Dermis microvascular lymphatic vessel endothelial cell (primary cell): ENCODE measurements around the gene RARB. TPM values are rescaled to one million over a fixed set of nuclear protein-coding genes. Genes with fewer than 3 reads are reported as not detected.

ENCODE experiments used
- DNase-seq, 2 donors: peaks; one replicate each; pipeline versions ENCODE4 v3.0.0 to v3.0.0-alpha.2; 2010; ENCODE audit warnings: low read depth in 2 of 2
- total RNA-seq: library from RNA; depleted of rRNA; stranded (reverse); fragments of >200 nt; gene quantifications from 2 replicates; pipeline ENCODE4 v1.2.1, GENCODE V29; 2014

The RARB gene
- total RNA-seq, 1 donor from 2014 or later = 0.26 TPM

DNA sequence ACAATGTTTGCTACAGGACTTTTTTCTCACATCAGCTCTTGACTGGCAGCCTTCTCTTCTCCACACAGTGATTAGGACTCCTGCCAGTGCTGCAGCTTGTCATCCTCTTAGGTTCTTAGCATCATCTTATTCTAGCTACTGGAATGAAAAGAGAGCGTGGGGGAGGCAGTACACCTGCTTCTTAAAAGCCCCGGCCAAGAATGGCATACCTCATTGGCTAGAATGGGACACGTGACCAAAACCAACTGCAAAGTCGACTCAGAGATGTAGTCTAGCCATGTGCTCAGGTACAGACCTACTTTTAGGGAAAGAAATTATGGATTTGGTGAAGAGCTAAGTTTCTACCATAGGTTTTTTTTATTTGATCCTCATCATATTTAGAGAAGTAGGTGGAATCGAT, 44.1 kb downstream of the RARB start:
- no peak for DNase-seq

- no peak for DNase-seq
These were observed 44.7 kb downstream of the RARB start for GRCh38 chr3:25472731-25473130.

GRCh38 chr3:25473246-25473645, 45.2 kb downstream of the RARB start:
- DNase-seq = no peak

GRCh38 chr3:25474052-25474451, 46.0 kb downstream of the RARB start:
- no peak for DNase-seq

GRCh38 chr3:25476639-25477038, 48.6 kb downstream of the RARB start:
- DNase-seq = no peak

DNA sequence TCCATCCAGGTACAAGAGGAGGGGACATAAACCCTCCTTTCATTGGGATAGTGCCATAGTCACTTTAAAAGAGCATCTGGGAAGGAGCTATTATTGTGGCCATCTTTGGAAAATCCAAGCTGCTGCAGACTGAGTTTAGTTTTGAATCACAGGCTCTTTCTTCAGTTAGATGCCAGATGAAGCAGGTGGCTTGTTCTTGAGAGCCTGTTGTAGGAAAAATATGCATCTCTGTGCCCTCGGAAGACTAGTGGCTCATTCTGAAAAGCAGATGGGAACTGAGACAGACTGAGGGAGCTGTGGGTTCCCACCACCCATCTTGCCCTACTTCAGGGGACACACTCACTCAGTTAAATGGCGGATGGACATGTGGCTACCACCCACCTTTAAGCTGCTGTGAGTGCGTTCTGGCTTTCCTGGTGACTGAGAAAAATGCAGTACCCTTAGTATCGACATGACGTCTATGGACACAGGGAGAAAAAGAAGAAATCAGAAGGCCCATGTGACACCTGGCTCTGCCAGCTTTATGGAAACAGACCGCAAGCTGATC, 50.2 kb downstream of the RARB start:
- DNase-seq = no peak

DNA sequence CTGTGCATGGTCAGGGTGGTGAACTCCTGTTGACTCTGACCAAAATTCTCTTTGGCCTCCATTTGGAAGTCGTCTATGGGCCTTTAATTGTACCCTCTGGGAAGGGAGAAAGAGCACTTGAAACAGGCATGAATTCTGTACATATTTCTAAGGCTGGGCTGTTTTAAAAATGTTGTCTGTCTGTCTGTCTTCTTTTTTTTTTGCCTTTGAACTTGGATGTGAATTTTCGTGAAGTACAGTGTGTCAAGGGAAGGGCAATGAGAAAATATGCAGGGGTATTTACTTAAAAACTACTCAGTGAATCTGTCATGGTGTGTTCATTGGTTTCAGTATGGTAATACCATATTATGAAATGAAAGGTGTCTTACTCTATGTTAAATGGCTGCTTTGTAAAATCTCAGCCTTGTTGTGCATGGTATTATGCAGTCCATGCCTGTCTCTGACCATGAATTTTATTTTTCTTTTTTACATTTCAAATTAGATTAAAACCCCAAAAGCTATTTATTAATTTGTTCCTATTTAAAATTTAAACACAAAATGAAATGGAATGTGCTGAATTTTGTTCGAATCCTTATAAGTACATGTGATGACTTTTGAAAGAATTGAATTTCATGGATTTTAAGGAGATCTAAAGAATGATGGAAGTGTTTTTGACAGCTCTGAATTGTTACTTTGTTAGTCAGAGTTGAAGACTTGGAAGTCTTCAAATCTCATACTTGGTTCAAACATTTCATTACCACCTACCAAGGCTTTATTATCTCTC, 51.1 kb downstream of the RARB start:
- DNase-seq = no peak

- DNase-seq = no peak
These were observed 51.6 kb downstream of the RARB start for GRCh38 chr3:25479727-25480010.

DNA sequence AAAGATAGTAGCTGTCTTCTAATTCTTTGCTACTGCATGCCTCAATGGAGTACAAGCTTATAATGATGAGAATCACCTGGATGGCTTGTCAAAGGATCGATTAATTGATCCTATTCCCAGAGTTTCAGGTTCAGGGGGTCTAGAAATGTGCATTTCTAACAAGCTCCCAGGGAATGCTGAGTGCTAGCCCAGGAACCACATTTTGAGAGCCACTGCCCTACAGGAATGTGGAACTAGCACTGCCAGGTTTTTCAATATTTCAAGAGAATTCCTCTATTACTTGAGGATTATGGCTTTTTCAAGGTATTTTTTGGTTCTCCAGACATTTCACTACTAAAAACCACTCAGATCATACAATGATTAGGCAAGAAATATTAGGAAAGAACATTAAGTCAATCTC, 52.7 kb downstream of the RARB start:
- no peak for DNase-seq

- DNase-seq = no peak
These were observed 53.3 kb downstream of the RARB start for GRCh38 chr3:25481386-25481785.

GRCh38 chr3:25483456-25483855, 55.4 kb downstream of the RARB start:
- no peak for DNase-seq

DNA sequence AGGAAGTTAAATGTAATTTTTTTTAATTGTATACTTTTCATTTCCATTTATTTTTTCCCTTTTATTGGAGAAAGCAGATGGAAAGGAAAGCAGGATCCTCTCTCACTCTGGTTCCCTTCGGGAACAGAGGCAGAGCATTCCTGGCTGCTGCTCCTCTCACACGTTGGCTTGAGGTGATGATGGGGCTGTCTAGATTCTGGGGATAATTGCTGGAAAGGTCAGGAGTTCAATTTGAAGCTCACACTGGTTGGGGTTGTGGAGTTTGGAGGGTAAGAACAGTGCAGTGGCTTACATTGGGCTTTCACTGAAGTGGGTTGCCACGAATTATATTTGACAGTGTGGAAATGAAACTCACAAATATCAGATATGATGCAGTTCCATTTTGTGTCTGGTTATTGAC, 57.6 kb downstream of the RARB start:
- no peak for DNase-seq

DNA sequence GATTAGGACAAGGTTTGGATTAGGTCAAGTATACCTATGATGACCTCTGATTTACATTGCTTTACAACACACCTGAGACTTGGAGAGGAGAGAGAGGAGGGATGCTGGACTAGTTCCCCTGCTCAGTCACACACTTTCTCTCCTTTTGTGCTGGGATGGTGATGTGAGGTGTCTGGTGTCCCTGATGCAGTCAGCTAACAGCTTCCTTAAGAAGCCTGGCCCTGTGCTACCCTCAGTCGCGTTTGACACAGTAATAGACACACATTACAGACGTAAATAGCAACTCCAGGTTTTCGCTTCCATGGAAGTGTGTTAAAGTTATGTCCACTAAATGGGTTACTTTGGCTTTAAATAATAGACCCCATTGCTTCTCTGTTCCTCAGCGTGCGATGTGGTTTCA, 58.9 kb downstream of the RARB start:
- no peak for DNase-seq

- no peak for DNase-seq
These were observed 62.0 kb downstream of the RARB start for GRCh38 chr3:25489858-25490593.

DNA sequence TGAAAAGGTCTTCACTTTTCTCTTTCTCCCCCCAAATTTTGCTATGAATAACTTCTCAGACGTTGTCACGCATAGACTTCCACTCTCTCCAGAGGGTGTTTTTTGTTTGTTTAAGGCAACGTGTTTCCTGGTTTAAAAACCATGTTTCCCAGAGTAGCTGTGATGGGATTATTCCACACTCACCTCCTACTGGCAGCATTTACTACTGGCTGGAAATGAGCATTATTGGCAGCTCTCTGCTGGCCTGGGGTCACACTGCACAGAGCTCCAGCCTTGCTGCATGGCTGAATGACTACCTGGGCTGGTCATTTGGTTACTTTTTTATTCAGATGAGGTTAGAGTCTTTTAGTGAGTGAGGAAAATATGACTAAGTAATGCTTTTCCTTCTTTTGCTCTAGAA, 65.2 kb downstream of the RARB start:
- peak in 1 of 2 donors; percentile 26 for DNase-seq

DNA sequence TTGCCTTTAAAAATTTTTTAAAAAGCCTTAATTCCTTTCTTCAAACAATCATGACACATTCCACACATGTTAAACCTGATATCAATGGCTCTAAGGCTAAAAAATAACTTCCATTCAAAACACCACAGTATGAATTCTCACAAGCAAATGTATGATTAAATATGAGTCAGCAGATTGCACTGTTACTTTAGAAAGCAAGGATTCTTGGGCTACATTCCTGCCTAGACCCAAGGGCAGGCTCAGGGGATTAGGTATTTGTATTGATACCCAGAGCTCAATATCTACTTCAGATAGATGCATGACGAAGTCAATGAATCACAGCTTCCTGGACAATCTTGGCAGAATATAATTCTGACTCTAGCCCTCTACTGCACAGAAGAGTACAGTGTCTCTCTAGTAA, 65.7 kb downstream of the RARB start:
- no peak for DNase-seq

GRCh38 chr3:25495304-25495703, 67.2 kb downstream of the RARB start:
- no peak for DNase-seq

DNA sequence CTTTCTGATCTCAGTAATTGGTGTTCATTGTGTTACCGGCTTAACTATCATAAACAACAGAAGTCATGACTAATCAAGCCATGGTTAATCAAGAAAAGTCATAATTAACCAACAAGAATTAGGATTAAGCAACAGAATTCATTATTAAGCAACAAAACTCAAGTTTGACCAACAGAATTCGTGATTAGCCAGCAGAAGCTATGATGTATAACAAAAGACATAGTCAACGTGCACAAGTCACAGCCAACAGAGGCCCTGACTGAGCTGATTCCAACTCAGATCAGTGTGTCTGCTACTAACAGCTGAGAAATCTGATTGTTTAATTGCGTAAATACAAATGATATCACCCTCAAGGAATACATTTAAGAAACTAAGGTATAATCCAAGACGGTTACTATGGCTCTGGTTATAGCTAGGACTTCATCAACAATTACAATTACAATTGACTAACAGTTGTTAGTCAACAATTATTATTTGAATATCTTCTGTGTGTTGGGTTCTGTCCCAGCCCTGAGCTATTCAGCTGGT, 67.7 kb downstream of the RARB start:
- no peak for DNase-seq

DNA sequence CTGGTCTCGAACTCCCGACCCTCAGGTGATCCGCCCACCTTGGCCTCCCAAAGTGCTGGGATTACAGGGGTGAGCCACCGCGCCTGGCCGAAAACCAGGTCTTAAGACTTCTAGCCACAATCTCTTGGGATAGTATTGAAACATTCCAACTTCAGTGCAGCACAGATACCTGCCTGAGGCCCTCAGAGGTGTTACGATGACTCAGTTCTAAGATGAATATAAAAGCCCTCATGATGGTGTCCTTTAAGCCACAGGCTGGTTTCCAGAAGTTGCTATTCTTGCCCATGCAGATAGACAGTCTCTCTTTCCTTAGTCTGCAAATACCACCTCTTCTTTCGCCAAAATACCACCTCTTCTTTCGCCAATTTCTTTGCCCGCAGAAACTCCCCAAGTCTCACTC, 69.0 kb downstream of the RARB start:
- DNase-seq = no peak

- no peak for DNase-seq
These were observed 72.7 kb downstream of the RARB start for GRCh38 chr3:25500706-25501210.

GRCh38 chr3:25502233-25502632, 74.2 kb downstream of the RARB start:
- no peak for DNase-seq

GRCh38 chr3:25503898-25504301, 75.8 kb downstream of the RARB start:
- DNase-seq = no peak

GRCh38 chr3:25505581-25505980, 77.5 kb downstream of the RARB start:
- no peak for DNase-seq
